Endothelial cell (in vitro differentiated cells): ENCODE data around the gene TRIM17. TPM values are rescaled to one million over a fixed set of nuclear protein-coding genes. Genes with fewer than 3 reads are reported as not detected.

Experiments used
- DNase-seq: peaks from one replicate; pipeline ENCODE4 v3.0.0; 2021; ENCODE audit warnings: low spot score
- H3K27ac Mint-ChIP-seq: one replicate; pipeline ENCODE4 v1.8.0; 2021; ENCODE audit warnings: mixed read lengths, inconsistent platforms; ENCODE audit not compliant: unreplicated experiment
- H3K27me3 Mint-ChIP-seq: one replicate; pipeline ENCODE4 v1.8.0; 2021; ENCODE audit warnings: mild to moderate bottlenecking, moderate library complexity, mixed read lengths, inconsistent platforms; ENCODE audit not compliant: unreplicated experiment
- H3K36me3 Mint-ChIP-seq: one replicate; pipeline ENCODE4 v1.8.0; 2021; ENCODE audit warnings: mild to moderate bottlenecking, low read depth, mixed read lengths, inconsistent platforms; ENCODE audit not compliant: unreplicated experiment
- H3K4me1 Mint-ChIP-seq: one replicate; pipeline ENCODE4 v1.8.0; 2021; ENCODE audit warnings: mild to moderate bottlenecking, mixed read lengths, inconsistent platforms; ENCODE audit not compliant: unreplicated experiment
- H3K4me3 Mint-ChIP-seq: one replicate; pipeline ENCODE4 v1.8.0; 2021; ENCODE audit warnings: mild to moderate bottlenecking, mixed read lengths, inconsistent platforms; ENCODE audit not compliant: unreplicated experiment
- H3K9me3 Mint-ChIP-seq: one replicate; pipeline ENCODE4 v1.8.0; 2021; ENCODE audit warnings: mixed read lengths, inconsistent platforms; ENCODE audit not compliant: unreplicated experiment
- total RNA-seq: library from RNA; stranded (reverse); fragmentation: NEBNext Ultra II Directional; extraction: Animal tissue kit (Norgen Biotek cat#: 25700); gene quantifications from one replicate; pipeline ENCODE4 v1.2.1, GENCODE V29; 2021; ENCODE audit not compliant: unreplicated experiment
- TF ChIP-seq, protein P1 (sequence below): fragments of 200-600 bp; sonication (generic); IDR thresholded peaks from one replicate; pipeline ENCODE4 v1.5.0; 2021; ENCODE audit warnings: antibody characterized with exemption; ENCODE audit not compliant: unreplicated experiment

Gene TRIM17
- total RNA-seq, 1 donor from 2014 or later, result 2.3 TPM

DNA sequence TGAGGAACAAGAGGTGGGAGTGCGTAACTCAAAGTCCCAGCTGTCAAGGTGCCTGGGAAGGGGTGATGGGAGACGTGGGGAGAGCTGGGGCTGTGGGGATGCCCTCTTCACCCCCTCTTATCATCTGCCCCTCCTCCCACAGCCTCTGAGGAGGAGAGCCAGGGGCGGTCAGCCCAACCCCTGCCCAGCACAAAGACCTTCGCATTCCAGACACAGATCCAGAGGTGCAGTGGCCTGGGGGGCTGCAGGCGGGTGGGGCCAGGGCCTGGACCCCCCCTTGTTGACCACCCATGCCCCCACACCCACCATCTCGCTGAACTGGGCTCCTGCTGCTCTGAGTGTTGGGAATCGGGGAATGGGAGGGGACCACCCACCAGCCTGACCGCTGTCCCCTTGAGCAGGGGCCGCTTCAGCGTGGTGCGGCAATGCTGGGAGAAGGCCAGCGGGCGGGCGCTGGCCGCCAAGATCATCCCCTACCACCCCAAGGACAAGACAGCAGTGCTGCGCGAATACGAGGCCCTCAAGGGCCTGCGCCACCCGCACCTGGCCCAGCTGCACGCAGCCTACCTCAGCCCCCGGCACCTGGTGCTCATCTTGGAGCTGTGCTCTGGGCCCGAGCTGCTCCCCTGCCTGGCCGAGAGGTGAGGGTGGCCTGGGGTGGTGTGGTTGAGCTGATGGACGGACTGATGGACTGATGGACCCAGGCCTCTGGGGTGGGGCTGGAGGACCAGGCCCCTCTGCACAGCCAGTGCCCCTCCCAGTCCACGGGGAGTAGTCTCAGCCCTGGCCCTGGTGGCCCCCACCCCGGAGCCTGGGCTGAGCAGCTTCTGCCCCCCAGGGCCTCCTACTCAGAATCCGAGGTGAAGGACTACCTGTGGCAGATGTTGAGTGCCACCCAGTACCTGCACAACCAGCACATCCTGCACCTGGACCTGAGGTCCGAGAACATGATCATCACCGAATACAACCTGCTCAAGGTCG is 39.7 kb downstream of the TRIM17 start:
- Mint-ChIP-seq H3K9me3 (no peaks in the 10 kb centered on the region), H3K27me3 (peaks cover 14% of the 10 kb centered on the region), H3K4me1 (peaks cover 3% of the 10 kb centered on the region), H3K27ac (no peak overlapping the region), H3K36me3 (no peaks in the 10 kb centered on the region), H3K4me3 (no peak overlapping the region)
- no peak for DNase-seq
- TF ChIP-seq, protein P1, sequence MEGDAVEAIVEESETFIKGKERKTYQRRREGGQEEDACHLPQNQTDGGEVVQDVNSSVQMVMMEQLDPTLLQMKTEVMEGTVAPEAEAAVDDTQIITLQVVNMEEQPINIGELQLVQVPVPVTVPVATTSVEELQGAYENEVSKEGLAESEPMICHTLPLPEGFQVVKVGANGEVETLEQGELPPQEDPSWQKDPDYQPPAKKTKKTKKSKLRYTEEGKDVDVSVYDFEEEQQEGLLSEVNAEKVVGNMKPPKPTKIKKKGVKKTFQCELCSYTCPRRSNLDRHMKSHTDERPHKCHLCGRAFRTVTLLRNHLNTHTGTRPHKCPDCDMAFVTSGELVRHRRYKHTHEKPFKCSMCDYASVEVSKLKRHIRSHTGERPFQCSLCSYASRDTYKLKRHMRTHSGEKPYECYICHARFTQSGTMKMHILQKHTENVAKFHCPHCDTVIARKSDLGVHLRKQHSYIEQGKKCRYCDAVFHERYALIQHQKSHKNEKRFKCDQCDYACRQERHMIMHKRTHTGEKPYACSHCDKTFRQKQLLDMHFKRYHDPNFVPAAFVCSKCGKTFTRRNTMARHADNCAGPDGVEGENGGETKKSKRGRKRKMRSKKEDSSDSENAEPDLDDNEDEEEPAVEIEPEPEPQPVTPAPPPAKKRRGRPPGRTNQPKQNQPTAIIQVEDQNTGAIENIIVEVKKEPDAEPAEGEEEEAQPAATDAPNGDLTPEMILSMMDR, result no peak

DNA sequence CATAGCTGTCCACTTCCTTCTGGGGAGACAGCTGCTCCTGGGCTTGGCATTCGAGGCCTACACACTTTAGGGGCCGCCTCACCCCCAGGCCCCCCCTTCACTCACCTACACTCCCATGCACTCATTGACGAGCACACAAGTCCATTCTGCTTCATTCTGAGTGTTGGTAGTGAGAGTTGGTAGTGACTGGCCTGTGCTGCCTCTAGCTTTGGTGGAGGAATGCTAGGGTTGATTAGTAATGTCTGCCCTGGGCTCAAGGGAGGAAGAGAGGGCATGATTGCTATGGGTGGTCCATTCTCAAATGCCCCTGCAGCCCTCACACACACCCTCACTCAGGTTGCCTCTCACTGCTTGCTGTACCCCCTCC is 40.4 kb downstream of the TRIM17 start:
- TF ChIP-seq, protein P1, result no peak
- peaks cover 3% of the 10 kb centered on the region for H3K4me1 Mint-ChIP-seq
- no peak for DNase-seq
- no peaks in the 10 kb centered on the region for H3K9me3 Mint-ChIP-seq
- no peaks in the 10 kb centered on the region for H3K36me3 Mint-ChIP-seq
- no peak overlapping the region for H3K27ac Mint-ChIP-seq
- H3K4me3 Mint-ChIP-seq, result no peak overlapping the region
- H3K27me3 Mint-ChIP-seq, result peaks cover 14% of the 10 kb centered on the region

DNA sequence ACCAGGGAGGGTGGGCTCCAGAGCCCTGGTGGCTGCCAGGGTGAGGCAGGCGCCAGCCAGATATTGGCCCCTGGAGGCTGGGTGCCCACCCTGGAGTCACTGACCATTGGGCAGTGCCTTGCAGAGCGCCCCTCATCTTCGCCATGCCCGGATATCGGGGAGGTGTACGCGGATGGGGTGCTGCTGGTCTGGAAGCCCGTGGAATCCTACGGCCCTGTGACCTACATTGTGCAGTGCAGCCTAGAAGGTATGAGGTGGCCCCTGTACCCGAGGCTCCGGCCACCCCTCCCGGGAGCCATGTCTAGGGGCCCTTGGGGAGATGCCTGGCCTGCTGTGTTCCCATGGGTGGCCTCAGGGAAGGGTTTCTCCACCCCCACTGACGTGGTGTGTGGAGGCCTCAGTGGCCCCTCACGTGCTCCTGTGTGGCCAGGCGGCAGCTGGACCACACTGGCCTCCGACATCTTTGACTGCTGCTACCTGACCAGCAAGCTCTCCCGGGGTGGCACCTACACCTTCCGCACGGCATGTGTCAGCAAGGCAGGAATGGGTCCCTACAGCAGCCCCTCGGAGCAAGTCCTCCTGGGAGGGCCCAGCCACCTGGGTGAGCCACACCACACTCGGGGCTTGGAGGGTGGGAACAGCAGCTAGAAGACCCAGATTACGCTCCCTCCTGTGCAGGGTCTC is 40.9 kb downstream of the TRIM17 start:
- H3K27me3 Mint-ChIP-seq, result peaks cover 14% of the 10 kb centered on the region
- no peaks in the 10 kb centered on the region for H3K36me3 Mint-ChIP-seq
- no peak for DNase-seq
- H3K4me3 Mint-ChIP-seq, result no peak overlapping the region
- no peaks in the 10 kb centered on the region for H3K9me3 Mint-ChIP-seq
- TF ChIP-seq, protein P1, result no peak
- H3K27ac Mint-ChIP-seq, result no peak overlapping the region
- H3K4me1 Mint-ChIP-seq, result peaks cover 3% of the 10 kb centered on the region

- no peak for DNase-seq
- H3K9me3 Mint-ChIP-seq, result no peaks in the 10 kb centered on the region
Observed at GRCh38 chr1:228374711-228375577, 41.7 kb downstream of the TRIM17 start.

More at GRCh38 chr1:228374711-228375577, 41.7 kb downstream of the TRIM17 start:
- H3K4me1 Mint-ChIP-seq, result peaks cover 3% of the 10 kb centered on the region
- no peaks in the 10 kb centered on the region for H3K36me3 Mint-ChIP-seq
- TF ChIP-seq, protein P1, result no peak
- no peak overlapping the region for H3K4me3 Mint-ChIP-seq
- peaks cover 10% of the 10 kb centered on the region for H3K27me3 Mint-ChIP-seq
- no peak overlapping the region for H3K27ac Mint-ChIP-seq
